Stimulated activated CD8-positive, alpha-beta memory T cell treated with anti-CD3 and anti-CD28 coated beads, Interleukin-4, amount 100 ng/mL, for 24 hours (primary cell): ENCODE data around the gene KIAA1217.
A peak's percentile ranks its signal among the peaks of the same experiment; 100 is the strongest.
"Not testable (repeated sequence)": the region's sequence is repeated elsewhere in the genome, so short reads cannot be mapped to it uniquely, and the experiment has no call there.

Experiments used
- DNase-seq: peaks from one replicate; pipeline ENCODE4 v3.0.0-alpha.2; 2020; ENCODE audit warnings: low read depth

KIAA1217 gene

DNA sequence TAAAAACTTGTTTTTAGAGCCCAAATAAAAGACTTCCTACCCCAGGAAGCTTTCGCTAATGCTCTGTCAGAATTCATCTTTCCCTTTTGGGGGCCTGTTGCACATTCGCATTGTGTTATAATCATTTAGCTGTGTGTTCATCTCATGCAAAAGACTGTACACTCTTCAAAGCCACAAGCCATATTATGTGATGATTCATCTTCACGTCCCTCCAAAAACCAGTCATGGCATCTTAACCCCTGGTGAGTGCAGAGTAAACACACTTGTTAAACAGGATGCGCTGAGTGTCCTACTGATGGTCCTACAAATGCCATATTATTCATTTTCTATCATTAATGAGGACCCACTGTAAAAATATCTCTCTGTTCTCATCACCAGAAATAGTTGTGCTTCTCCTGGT is 235.4 kb downstream of the KIAA1217 start:
- no peak for DNase-seq

DNA sequence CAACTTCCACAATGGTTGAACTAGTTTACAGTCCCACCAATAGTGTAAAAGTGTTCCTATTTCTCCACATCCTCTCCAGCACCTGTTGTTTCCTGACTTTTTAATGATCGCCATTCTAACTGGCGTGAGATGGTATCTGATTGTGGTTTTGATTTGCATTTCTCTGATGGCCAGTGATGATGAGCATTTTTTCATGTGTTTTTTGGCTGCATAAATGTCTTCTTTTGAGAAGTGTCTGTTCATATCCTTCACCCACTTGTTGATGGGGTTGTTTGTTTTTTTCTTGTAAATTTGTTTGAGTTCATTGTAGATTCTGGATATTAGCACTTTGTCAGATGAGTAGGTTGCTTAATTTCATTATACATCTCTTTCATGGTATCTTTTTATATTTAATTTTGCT is 237.0 kb downstream of the KIAA1217 start:
- DNase-seq: not testable (repeated sequence)

DNA sequence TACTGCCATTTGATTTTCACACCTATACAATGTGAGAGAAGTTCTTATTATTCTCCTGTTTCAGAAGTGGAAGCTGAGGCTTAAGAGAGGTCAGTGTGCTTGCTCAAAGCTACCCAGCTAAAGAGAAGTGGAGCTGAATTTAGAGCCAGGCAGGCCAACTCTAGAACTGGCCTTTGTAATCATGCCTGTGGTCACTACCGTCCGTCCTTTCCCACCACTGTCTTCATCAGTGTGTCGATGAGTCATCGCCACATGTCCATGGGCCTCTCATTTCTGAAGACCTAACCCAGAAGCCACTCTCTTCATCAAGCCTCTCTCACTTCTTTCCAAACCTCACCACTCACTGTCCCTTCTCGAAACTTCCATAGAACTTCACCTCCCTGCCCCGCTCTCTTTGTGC is 237.8 kb downstream of the KIAA1217 start:
- no peak for DNase-seq

DNA sequence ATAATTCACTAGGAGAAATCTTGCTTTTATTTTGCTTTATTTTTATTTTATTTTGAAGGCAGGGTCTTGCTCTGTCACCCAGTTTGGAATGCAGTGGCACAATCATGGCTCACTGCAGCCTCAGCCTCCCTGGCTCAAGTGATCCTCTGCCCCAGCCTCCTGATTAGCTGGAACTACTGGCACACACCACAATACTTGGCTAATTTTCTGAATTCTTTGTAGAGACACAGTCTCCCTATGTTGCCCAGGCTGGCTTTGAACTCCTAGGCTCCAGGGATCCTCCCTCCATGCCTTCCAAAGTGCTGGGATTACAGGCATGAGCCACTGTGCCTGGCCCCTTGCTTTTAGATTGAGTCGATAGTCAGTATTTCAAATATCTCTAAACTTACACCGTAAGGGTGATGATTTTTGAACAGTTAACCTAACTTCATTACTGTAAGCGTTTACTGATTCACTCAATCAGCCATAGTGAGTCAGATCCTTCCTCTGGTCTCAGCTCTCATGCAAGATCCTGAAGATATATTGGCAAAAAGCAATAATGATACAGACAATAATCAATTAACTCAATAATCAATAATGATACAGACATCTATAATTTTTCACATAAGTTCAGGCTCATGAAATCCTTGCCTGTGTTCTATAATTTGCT is 239.5 kb downstream of the KIAA1217 start:
- DNase-seq: no peak

DNA sequence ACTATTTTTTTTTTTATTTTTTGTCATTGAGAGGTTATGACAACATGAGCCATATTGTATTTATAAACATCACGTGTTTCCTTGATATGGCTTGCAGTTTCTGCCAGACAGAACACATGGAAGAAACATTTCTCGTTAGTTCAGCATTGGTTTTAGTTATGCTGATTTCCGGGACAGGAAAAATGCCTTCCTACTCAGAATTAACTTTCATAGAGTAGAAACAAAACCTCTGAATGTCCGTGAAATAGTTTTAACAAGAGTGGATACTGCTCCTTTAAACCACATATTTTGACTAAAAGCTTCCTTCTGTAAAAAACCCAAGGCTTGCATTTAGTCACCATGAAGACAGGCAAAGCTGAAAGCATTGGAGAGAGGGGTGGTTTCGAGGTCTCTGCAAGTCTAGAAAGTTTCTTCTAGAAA is 240.4 kb downstream of the KIAA1217 start:
- no peak for DNase-seq

DNA sequence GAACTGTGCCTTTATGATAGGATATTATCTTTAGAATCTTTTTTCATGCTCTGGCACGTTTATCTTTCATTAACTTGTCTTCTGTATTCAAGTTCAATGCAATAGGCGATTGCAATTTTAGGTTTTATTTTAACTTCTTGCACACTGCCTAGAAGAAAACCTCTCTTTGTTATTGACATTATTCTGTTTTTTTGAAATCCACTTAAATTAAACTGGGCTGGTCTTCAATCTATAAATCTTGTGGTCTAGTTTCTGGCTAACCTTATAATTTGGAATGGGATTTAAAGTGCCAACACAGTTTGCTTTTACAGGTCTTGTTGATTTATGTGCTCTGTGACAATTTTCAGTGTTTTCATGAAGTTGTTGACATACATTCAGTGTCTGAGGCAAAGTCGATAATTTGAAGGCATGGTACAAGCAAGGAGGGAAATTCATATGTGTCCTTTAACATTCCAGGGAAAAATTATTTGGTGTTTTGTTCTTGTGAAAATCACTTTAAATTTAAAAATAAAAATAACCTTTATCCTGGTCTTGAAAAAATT is 240.9 kb downstream of the KIAA1217 start:
- no peak for DNase-seq

DNA sequence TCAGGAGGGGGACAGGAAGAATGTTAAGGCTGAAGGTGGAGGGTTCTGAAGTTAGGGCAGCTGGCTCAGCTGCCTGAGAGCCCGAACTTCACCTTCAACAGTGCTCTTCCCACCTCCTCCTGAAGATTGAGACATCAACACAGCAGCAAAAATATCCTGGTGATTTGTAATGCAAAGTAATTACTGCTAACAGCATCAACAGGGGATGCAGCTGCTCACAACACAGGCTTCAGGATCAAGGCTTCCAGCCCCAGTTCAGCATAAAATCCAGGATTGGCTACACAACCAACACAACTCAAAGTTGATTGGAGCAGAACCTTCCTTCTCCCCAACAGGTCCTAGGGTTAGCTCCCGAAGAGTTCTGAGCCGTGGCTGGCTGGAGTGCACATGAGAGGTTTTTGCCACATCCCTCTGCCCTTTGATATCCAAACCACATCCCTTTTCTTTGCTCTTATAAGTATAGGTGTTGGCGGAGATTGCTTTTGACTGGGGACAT is 242.4 kb downstream of the KIAA1217 start:
- no peak for DNase-seq

DNA sequence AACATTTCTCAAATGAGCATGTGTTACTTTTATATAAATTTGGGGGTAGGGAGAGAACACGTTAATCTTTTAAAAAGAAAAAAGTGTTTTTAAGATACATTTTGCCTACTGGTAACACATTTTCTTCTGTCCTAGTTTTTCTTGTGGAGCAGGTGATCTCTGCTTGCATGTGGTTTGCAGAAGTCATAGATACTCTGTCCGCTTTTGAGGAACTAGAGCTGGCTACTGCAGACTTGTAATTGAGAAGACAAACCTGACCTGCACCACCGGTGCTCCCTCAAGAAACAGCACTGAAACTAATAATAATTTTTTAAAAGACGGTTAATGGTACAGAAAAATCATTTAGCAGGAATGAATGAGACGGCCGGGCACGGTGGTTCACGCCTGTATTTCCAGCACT is 243.1 kb downstream of the KIAA1217 start:
- DNase-seq: no peak

DNA sequence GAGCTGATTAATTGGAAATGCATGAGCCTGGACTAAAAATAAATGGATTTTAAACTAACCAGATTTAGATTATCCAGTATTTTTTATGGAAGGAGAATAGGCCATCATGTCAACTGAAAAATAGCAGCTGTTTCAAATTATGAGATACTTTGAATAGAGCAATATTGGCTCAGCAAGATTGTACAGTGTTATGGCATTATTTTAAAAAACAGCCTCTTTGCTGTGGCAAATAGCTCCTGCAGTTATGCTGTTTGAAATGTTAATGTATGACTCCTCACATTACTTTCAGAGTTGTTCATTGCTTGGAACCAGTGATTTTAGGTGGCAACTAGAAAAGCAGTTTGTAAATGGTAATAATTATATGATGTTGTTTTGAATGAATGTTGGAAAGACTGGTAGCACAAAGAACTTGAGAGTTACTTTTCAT is 244.5 kb downstream of the KIAA1217 start:
- DNase-seq: no peak

DNA sequence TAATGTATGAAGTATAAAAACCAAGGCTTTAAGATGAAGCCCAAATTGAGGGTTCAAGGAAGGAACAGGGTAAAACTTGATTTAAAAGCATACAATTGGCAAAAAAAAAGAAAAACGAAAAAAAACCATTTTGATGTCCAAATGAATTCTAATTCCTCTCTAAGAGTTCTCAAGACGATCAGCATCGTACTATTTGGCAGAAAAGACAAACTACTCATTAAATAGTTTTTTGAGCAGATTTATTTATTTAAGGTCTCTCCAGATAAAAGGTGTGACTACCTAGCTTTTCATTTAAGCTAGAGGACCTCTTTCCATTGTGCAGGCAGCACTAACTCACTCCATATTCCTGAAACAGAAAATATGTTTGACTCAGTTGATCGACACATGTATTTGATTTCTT is 245.0 kb downstream of the KIAA1217 start:
- DNase-seq: no peak

DNA sequence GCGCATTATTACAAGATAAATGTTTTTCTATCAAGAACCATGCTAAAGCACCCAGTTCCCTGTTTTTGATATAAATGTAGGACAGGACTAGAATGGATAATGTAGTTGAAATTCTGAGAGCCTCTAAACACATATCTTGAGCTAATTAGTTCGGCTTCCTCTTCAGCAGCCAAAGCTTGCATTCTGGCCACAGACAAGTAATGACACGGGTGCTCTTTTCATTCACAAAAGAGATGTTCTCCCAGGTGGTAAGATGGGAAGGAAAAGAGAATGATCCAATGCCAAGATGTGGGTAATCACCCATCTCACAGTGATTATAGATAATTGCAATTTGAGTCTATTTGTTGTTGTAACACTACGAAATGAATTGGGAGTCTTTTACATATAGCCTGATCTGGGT is 246.5 kb downstream of the KIAA1217 start:
- DNase-seq: no peak

DNA sequence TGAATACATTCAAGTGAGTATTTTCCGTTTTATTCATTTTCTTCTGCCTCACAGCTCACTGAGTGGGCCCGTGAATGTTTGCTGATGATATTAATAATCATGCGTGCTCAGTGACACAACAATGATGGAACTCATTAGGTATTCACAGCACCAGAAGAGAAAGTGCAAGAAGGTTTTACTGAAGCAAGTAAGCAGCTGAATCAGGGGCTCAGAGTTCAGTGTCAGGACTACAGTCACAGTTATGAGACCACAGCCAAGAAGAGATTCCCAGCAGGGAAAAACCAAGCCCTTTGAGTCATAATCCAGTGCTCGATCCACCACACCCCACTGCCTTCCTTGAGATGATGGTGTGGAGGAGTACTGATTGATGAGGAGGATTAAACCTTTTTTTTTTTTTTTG is 247.4 kb downstream of the KIAA1217 start:
- DNase-seq: no peak

DNA sequence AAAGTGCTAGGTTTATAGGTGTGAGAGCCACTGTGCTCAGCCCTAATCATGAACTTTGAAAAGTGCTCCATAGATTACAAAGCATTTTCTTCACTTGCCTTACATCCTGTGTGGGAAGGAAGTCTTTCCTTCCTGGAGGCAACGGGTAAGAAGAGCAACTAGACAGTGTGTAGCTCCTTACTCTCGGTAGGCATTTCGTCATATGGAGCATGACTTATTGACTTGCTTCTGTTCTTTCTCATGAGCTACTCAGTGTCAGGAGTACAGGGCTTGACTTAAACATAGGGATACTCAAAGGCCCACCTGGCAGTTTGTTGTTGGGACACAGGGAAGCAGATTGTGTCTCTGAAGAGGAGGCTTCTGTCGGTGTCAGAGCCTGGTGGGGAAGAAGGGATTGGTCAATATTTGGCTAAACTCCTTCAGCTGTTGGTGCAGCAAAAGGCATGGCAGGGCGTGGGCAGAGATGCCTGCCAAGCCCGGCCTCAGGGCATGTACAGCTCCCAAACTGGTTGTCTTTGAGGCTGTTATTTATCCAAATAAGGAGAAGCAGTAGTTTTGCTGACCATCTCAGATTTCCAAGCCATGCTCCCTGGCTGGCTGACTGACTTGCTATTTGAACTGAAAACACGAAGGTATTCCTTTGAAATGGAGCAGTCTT is 248.9 kb downstream of the KIAA1217 start:
- DNase-seq: no peak

DNA sequence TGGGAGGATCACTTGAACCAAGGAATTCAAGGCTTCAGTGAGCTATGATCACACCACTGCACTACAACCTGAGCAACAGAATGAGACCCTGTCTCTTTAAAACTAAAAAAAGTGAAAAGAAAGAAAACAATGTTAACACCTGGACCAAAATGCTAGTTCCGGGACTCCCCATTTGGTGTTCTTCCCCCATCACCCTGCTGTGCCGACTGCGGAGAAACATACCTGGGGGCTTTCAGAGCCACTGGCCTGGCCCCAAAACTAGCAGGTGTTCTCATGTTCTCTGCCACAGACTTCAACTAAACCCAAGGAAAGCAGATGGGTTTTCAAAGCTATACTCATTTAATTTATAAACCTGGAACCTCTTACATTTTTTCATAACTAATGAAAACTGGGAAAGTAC is 250.9 kb downstream of the KIAA1217 start:
- DNase-seq: no peak

DNA sequence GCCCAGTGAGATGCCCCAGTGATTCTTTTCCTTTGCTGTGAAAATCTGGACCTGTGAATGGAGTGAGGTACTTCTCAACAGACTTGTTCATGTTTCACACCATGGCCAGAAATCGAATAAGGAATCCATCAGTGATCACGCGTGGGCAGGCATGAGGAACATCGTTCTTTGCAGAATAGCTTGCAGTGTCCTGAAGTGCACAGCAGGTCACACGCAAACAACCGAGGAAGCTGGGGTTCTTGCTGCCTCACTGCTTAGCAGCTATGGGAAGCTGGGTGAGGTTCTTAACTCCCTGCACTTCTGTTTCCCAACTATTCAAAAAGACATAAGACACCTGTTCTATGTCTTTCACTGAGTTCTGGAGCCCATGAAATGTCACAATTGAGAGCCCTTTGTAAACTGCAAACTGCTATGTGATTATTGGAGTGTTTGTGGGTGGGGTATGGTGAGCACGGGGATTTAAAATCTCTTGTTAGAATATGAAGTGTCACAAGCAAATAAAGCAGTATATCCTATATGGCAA is 253.4 kb downstream of the KIAA1217 start:
- DNase-seq: no peak

DNA sequence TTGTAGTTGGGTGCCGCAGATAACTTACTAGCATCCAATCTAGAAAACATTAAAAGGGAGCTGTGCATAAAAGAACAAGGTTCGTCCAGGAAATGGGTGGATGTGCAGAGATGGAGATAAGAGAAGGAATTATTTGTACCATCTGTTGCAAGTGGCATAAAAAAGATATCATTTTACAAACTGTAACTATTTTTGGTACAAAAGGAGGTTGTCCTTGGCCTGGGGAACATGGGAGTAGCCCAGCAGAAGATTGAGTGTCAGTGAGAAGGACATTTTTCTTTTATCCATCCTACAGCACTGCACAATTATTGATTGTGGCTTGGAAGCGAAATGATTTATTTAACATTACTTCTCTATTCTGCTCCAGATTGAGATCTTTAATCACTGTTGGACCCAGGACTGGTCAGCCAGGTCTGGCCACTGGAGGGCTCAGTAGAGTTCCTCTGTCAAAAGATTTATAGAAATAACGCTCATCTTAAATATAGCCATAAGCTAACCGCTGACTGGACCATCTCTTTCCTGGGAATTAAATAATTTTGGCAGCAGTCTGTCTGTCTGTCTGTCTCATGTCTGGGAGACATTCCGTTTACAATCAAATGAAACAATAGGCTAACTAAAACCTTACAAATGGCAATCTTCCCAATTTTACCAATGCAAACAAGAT is 254.1 kb downstream of the KIAA1217 start:
- DNase-seq: no peak

DNA sequence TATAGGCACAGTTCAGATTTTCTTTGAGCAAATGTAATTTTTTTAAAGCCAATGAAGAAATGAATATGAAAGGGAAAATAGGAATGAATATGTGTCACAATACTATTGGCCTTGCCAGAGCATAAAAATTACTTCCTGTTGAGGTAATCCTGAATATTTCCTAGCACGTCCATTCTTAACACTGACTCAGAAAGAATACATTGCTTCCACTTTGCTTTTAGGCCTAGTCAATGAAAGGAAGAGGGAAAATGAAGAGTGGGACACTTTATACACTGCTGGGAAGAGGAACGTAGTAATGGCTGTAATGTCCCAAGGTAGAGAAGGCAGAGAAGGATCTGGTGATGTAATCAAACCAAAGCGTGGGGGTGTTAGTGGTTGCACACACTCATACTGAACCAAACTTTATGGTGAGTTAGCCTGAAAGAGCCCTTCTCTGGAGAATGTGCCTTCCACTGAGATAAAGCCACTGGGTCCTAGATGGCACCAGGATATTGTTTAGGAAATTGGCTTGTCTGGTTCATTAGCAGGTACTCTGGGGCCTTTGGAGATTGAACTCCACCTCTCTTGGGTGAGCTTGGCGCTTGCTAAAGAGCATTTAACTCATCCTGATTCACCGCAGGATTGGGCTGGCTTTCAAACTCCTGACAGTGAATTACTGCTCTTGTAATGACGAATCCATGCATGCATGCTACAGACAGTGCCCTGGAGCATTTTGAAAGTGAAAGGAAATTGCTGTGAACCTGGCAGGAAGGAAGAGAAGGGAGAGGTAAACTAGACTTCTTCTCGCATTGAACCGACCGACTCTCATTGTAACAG is 254.9 kb downstream of the KIAA1217 start:
- DNase-seq: no peak

DNA sequence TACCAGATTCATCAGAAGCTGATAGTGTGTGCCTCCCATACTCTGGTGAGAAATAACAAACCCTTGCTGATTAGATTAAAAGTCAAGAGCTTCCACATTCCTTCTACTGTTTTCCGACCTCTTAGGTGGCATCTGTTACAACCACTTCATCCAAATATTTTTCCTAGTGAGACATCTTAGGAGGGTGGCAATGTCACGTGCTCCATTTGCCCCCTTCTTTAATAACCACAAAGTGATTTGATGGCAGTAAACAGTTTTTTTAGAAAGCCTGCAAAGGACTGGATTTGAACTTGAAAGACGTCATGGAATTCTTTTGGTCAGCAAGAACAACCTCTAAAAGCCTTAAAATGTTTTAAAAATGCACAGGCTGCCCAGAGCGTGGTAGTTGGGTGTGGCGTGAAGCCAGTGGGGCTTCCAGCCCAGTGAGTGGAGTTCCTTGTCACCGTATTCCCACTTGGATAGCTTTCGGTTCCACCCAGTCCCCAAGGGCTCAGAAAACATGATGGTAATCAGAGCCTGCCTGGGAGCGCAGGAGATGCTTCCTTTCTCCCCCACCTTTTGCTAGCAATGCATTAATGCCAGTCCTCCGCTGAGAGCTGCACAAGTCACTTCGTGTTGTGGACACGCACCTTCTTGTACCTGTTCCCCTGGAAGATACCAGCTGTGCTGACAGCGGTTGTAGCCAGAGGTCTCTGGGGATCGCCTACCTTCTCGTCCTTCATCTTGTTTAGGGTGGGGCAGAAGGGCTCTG is 256.4 kb downstream of the KIAA1217 start:
- DNase-seq: no peak

DNA sequence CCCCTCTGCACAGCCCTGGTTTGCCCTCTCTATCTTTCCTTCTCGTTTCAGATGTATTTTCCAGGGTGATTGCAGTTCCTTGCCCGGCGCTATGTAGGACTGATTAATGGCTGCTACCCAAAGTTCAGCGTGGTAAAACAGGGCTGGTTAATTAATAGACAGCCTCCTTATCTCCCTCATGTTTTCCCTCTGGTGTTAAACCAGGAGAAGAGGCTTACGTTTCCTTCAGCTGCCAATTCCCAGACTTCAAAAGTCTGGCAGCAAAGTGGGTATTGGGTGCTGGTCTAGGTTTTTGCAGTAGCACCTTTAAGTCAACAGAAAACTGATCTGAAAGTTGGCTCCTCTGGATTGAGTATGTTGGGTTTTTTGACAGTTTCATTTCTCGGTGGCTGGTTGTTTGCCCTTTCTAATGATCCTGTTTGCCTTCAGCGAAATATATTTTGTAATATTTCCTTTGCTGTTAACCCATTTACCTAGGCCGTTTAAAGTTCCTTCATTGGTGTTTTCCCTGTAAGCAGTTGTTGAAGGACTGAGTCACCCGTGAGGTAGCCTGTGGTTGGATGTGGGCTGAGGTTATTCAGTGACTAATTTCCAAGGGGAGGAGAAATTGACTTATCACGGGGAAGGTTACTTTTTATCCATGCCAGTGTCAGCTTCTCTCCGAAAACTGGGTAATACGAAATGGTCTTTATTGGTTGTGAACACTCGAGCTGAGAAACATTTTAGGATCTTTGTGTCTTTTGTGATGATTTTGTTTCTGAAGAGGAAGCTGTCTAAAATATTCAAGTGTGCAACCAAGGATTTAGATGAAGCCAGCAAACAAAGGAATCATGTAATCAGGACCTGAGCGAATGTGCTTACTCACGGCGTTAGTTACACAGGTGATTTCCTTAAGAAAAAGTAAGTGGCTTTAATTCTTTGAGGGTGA is 257.2 kb downstream of the KIAA1217 start:
- peak; percentile 10 for DNase-seq

DNA sequence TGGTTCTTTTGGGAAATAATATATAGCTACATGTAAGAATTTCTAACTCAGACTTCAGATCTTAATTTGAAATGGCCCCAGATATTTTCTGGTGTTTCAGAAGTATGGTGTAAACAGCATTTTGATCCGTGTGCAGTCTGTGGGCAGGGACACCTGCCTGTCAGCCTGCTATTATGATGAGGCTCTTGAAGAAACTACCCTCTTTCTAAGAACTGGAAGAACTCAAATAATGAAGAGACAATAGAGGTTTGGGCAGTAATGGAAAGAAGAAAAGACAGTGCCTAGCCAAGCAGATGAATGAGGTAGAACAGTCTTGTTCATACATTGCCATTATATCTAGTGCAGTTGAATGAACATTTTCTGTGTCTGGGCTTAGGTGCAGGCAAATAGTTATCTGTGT is 258.2 kb downstream of the KIAA1217 start:
- no peak for DNase-seq
